ENCODE data around the gene CHMP4A.

Gene CHMP4A

GRCh38 chr14:24212924-24213865 lies at the start of gene CHMP4A:
Gene CHMP4A, minus strand, starts transcription at chr14:24213488. Its CDS starts 49 bp downstream, at chr14:24213439.
- DNase-seq, result peak; percentile 54 to 94 (median 87)

- no peak for DNase-seq
Observed at GRCh38 chr14:24261969-24262327, 48.7 kb upstream of the CHMP4A start.

- no peak for DNase-seq
Observed at GRCh38 chr14:24261256-24261968, 48.1 kb upstream of the CHMP4A start.

GRCh38 chr14:24260780-24261157 lies 47.5 kb upstream of the CHMP4A start:
- no peak for DNase-seq

GRCh38 chr14:24260026-24260779 lies 46.9 kb upstream of the CHMP4A start:
- no peak for DNase-seq

- DNase-seq, result no peak
Observed at GRCh38 chr14:24259282-24260025, 46.2 kb upstream of the CHMP4A start.

GRCh38 chr14:24258548-24259265 lies 45.4 kb upstream of the CHMP4A start:
- no peak for DNase-seq

GRCh38 chr14:24258119-24258518 lies 44.8 kb upstream of the CHMP4A start:
- no peak for DNase-seq

GRCh38 chr14:24256960-24257359 lies 43.7 kb upstream of the CHMP4A start:
- no peak for DNase-seq

GRCh38 chr14:24255931-24256711 lies 42.8 kb upstream of the CHMP4A start:
- DNase-seq, result no peak

GRCh38 chr14:24255438-24255837 lies 42.1 kb upstream of the CHMP4A start:
- DNase-seq, result no peak

- no peak for DNase-seq
Observed at GRCh38 chr14:24254630-24255392, 41.5 kb upstream of the CHMP4A start.

- DNase-seq, result no peak
Observed at GRCh38 chr14:24253936-24254335, 40.6 kb upstream of the CHMP4A start.

GRCh38 chr14:24252289-24253124 lies 39.2 kb upstream of the CHMP4A start:
- DNase-seq, result no peak

GRCh38 chr14:24251880-24252288 lies 38.6 kb upstream of the CHMP4A start:
- peak in 1 of 14 donors; percentile 11 for DNase-seq

GRCh38 chr14:24250354-24250753 lies 37.1 kb upstream of the CHMP4A start:
- DNase-seq, result no peak

GRCh38 chr14:24249230-24250021 lies 36.1 kb upstream of the CHMP4A start:
- DNase-seq, result no peak

GRCh38 chr14:24247422-24247821 lies 34.1 kb upstream of the CHMP4A start:
- no peak for DNase-seq

All from C1 segment of cervical spinal cord (tissue), 14 donors.